ENCODE measurements around the gene MAEA.

Gene MAEA

GRCh38 chr4:1259966-1260365 is 29.7 kb upstream of the MAEA start:
- Histone ChIP-seq H3K4me1 (ENCODE audit: insufficient read depth, low read length, severe bottlenecking) (no peaks in the 10 kb centered on the region), H3K36me3 (ENCODE audit: insufficient read depth, low read length) (no peaks in the 10 kb centered on the region; the same call in 1 of the 2 replicates), H3K9me3 (ENCODE audit: low read length) (no peaks in the 10 kb centered on the region), H3K4me3 (ENCODE audit: low read depth, low read length, poor library complexity, severe bottlenecking) (no peak overlapping the region), H3K9ac (ENCODE audit: low read length) (no peak overlapping the region), H3K27ac (ENCODE audit: low read depth, low read length, poor library complexity, severe bottlenecking) (no peak overlapping the region), H3K9me2 (ENCODE audit: low read depth, low read length) (no peaks in the 10 kb centered on the region), H2AFZ (ENCODE audit: low read length) (no peak overlapping the region), H3K4me2 (ENCODE audit: low read length) (no peak overlapping the region), H4K20me1 (ENCODE audit: insufficient read depth, low read length) (no peaks in the 10 kb centered on the region), H3K79me2 (ENCODE audit: insufficient read depth, low read length) (no peaks in the 10 kb centered on the region), H3F3A (ENCODE audit: insufficient read depth, low read length) (no peaks in the 10 kb centered on the region), H3K27me3 (ENCODE audit: insufficient read depth, low read length) (no peaks in the 10 kb centered on the region)
- TF ChIP-seq CTCF (IDR thresholded peaks at IDR 0.05; ENCODE audit: low read length) = no peak
- TF ChIP-seq EZH2 (IDR thresholded peaks at IDR 0.05; ENCODE audit: borderline replicate concordance, low read length) = no peak

DNA sequence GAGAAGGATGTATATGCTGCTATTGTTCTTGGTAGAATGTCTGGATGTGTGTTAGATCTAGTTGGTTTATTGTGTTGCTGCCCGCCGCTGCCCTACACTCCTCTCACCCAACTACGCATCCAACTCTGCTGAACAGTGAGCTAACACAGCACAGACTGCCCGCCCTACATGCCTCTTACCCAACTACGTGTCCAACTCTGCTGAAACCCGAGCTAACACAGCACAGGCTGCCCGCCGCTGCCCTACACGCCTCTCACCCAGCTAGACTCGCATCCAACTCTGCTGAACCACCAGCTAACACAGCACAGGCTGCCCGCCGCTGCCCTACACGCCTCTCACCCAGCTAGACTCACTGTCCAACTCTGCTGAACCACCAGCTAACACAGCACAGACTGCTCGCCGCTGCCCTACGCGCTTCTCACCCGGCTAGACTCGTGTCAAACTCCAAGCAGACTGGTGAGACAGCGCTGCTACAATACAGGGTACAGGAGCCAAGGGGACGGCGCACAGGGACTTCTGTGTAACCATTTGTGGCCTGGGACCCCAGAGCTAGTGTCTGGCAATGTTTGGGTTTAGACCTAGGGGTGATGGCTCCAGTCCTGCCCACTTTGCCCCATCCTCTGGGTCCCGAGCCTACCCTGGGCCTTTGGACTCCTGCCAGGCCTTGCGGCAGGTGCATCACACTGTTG is 29.1 kb upstream of the MAEA start:
- H3F3A ChIP-seq (ENCODE audit: insufficient read depth, low read length) = no peaks in the 10 kb centered on the region
- H3K79me2 ChIP-seq (ENCODE audit: insufficient read depth, low read length) = no peaks in the 10 kb centered on the region
- no peaks in the 10 kb centered on the region for H3K9me2 ChIP-seq (ENCODE audit: low read depth, low read length)
- no peak overlapping the region for H3K27ac ChIP-seq (ENCODE audit: low read depth, low read length, poor library complexity, severe bottlenecking)
- no peak overlapping the region for H2AFZ ChIP-seq (ENCODE audit: low read length)
- TF ChIP-seq CTCF (IDR thresholded peaks at IDR 0.05; ENCODE audit: low read length) = no peak
- no peak for TF ChIP-seq EZH2 (IDR thresholded peaks at IDR 0.05; ENCODE audit: borderline replicate concordance, low read length)
- no peaks in the 10 kb centered on the region for H3K4me1 ChIP-seq (ENCODE audit: insufficient read depth, low read length, severe bottlenecking)
- no peak overlapping the region for H3K4me3 ChIP-seq (ENCODE audit: low read depth, low read length, poor library complexity, severe bottlenecking)
- H3K9ac ChIP-seq (ENCODE audit: low read length) = no peak overlapping the region
- no peaks in the 10 kb centered on the region for H3K9me3 ChIP-seq (ENCODE audit: low read length)
- no peaks in the 10 kb centered on the region for H3K27me3 ChIP-seq (ENCODE audit: insufficient read depth, low read length)
- H3K4me2 ChIP-seq (ENCODE audit: low read length) = no peak overlapping the region
- H4K20me1 ChIP-seq (ENCODE audit: insufficient read depth, low read length) = no peaks in the 10 kb centered on the region
- no peaks in the 10 kb centered on the region; the same call in 1 of the 2 replicates for H3K36me3 ChIP-seq (ENCODE audit: insufficient read depth, low read length)

- H3K36me3 ChIP-seq (ENCODE audit: insufficient read depth, low read length) = no peaks in the 10 kb centered on the region; the same call in 1 of the 2 replicates
- no peak overlapping the region for H3K9ac ChIP-seq (ENCODE audit: low read length)
- H3K9me3 ChIP-seq (ENCODE audit: low read length) = no peaks in the 10 kb centered on the region
- H3K4me3 ChIP-seq (ENCODE audit: low read depth, low read length, poor library complexity, severe bottlenecking) = no peak overlapping the region
- H3K79me2 ChIP-seq (ENCODE audit: insufficient read depth, low read length) = no peaks in the 10 kb centered on the region
- no peaks in the 10 kb centered on the region for H3K27me3 ChIP-seq (ENCODE audit: insufficient read depth, low read length)
- H3K4me1 ChIP-seq (ENCODE audit: insufficient read depth, low read length, severe bottlenecking) = no peaks in the 10 kb centered on the region
- no peaks in the 10 kb centered on the region for H3K9me2 ChIP-seq (ENCODE audit: low read depth, low read length)
- H3K4me2 ChIP-seq (ENCODE audit: low read length) = no peak overlapping the region
- H3K27ac ChIP-seq (ENCODE audit: low read depth, low read length, poor library complexity, severe bottlenecking) = no peak overlapping the region
- H4K20me1 ChIP-seq (ENCODE audit: insufficient read depth, low read length) = no peaks in the 10 kb centered on the region
- H2AFZ ChIP-seq (ENCODE audit: low read length) = no peak overlapping the region
- TF ChIP-seq CTCF (IDR thresholded peaks at IDR 0.05; ENCODE audit: low read length) (no peak), EZH2 (IDR thresholded peaks at IDR 0.05; ENCODE audit: borderline replicate concordance, low read length) (no peak)
- H3F3A ChIP-seq (ENCODE audit: insufficient read depth, low read length) = no peaks in the 10 kb centered on the region
Observed at GRCh38 chr4:1261107-1261928, 28.4 kb upstream of the MAEA start.

All from OCI-LY1 (cell line).